ENCODE data around the gene PARG. TPM values are rescaled to one million over a fixed set of nuclear protein-coding genes. Genes with fewer than 3 reads are reported as not detected.
"Not testable (repeated sequence)": the region's sequence is repeated elsewhere in the genome, so short reads cannot be mapped to it uniquely, and the experiment has no call there.

PARG gene
- total and polyA plus RNA-seq, 9 of the 15 experiments (the other 6 are each of a cell fraction or from before 2014, with no cell fraction given), result 8.5 to 49.9 (median 28.8) TPM

DNA sequence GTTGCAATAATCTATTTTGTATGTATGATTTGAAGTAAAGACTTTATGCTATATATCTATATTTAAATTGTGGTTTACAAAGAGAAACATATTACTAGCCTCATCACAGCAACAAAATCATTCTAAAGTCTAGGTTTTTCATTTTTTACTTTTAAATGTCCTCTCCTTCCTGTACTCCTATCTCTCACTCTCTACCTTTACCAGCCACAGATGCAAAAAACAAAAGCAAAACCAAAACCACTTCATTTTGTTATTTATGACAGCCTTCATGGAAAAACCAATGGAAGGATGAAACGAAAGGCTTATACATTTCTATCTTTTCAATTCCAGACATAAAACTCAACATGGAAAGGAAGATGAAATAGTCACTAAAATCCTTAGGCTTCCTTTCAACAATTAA is 31.5 kb downstream of the PARG start:
- ATAC-seq; H3K27ac ChIP-seq (ENCODE audit: extremely low read depth, low read depth, low read length); H4K20me1 ChIP-seq (replicated peaks; ENCODE audit: control insufficient read depth, insufficient read depth, low read length); CTCF ChIA-PET (ENCODE audit: low intra/inter-chr PET ratio); FAIRE-seq; H3K9me3 ChIP-seq (replicated peaks; ENCODE audit: control insufficient read depth, insufficient read depth, low read depth, low read length); H3K4me1 ChIP-seq (replicated peaks in 1 of 2; ENCODE audit: control insufficient read depth in 2 of 2, insufficient read depth in 2 of 2, low read length in 2 of 2); DNase-seq (ENCODE audit: extremely low read depth in 1 of 4, low spot score in 3 of 4); H3K9ac ChIP-seq (ENCODE audit: insufficient read depth in 1 of 2, low read depth in 2 of 2, low read length in 2 of 2); in situ Hi-C loops (cut with MboI); H3K79me2 ChIP-seq (ENCODE audit: control insufficient read depth, insufficient read depth, low read length); H3K4me3 ChIP-seq; H2AFZ ChIP-seq (ENCODE audit: low read depth, low read length); H3K27me3 ChIP-seq (ENCODE audit: control insufficient read depth in 2 of 2, insufficient read depth in 2 of 2, low read length in 2 of 2); H3K4me2 ChIP-seq (ENCODE audit: insufficient read depth, low read length); H3K9me1 ChIP-seq (ENCODE audit: control insufficient read depth, insufficient read depth, low read length); BruUV-seq (replicated peaks); POLR2A ChIA-PET: not testable (repeated sequence)
- no CpG with 5 or more reads among the region's 1 CpG for WGBS (ENCODE audit: insufficient coverage, low coverage, missing lambda C conversion rate)
- intact Hi-C loops (cut with micrococcal nuclease), result loop anchor here (10.0 kb wide), 1 partner anchor 315 kb away; no protein-coding TSS in a partner anchor
- H3K36me3 ChIP-seq (ENCODE audit: control insufficient read depth, insufficient read depth, low read length), result peaks cover 17% of the 10 kb centered on the region

DNA sequence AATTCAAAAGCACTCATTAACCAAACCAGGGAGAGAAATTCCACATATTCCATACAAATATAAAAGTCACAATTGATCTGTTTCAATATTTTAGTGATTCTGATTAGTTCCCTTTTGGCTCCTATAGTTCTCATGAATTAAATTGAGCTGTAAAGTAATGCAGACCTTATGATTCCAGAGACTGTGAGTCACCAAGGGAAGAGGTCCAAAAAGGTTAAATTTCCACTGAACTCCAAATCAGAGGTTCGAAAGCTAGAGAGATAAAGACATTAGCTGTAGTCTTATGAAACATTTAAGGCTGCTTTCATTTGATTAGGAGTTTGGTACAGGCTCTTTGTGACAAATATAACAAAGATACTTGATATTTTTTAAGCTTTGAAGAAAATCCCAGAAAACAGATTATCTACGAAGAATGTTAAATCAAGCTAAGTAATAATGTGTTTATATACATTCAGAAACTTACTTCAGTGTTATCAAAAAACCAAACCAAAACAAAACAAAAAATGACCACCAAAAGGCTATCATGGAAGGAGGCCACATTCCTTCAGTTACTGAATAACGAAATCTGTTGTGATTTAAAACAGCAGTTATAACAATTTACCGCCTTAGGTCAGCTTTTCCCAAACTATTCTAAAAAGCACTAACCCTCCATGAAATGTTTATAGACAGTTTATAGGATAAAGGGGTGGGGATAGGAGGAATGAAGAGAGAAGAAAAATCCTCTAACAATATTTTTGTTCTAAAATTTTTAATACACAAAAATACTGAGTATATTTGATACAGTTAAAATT is 33.3 kb downstream of the PARG start:
- DNase-seq (ENCODE audit: extremely low read depth in 1 of 4, low spot score in 3 of 4); H3K79me2 ChIP-seq (ENCODE audit: control insufficient read depth, insufficient read depth, low read length); H3K4me2 ChIP-seq (ENCODE audit: insufficient read depth, low read length); ATAC-seq; intact Hi-C loops (cut with micrococcal nuclease); FAIRE-seq; H2AFZ ChIP-seq (ENCODE audit: low read depth, low read length); H3K27me3 ChIP-seq (ENCODE audit: control insufficient read depth in 2 of 2, insufficient read depth in 2 of 2, low read length in 2 of 2); in situ Hi-C loops (cut with MboI); H3K9ac ChIP-seq (ENCODE audit: insufficient read depth in 1 of 2, low read depth in 2 of 2, low read length in 2 of 2); H4K20me1 ChIP-seq (replicated peaks; ENCODE audit: control insufficient read depth, insufficient read depth, low read length); H3K9me1 ChIP-seq (ENCODE audit: control insufficient read depth, insufficient read depth, low read length); POLR2A ChIA-PET; H3K27ac ChIP-seq (ENCODE audit: extremely low read depth, low read depth, low read length); H3K36me3 ChIP-seq (ENCODE audit: control insufficient read depth, insufficient read depth, low read length); H3K9me3 ChIP-seq (replicated peaks; ENCODE audit: control insufficient read depth, insufficient read depth, low read depth, low read length); H3K4me1 ChIP-seq (replicated peaks in 1 of 2; ENCODE audit: control insufficient read depth in 2 of 2, insufficient read depth in 2 of 2, low read length in 2 of 2); H3K4me3 ChIP-seq; BruUV-seq (replicated peaks); CTCF ChIA-PET (ENCODE audit: low intra/inter-chr PET ratio): not testable (repeated sequence)
- 75% methylated on average over 4 of the region's 4 CpGs for WGBS (ENCODE audit: insufficient coverage, low coverage, missing lambda C conversion rate)

DNA sequence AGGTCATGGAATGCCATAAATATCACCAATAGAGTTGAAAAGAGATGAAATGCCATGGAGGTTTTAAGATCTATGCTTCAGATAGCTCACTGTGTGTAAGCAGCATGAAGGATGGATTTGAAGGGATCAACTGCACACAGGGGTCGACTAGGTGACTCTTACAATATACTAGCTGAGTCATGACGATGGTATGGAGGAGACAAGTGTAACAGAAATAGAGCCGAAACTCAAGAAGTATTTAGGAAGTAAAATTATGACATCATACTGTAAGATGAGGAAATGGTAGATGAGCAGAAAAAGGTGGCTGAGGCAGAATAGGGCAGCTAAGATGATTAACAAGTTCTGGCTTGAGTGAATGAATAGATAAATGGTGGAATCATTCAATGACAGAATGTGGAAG is 38.0 kb downstream of the PARG start:
- H3K27me3 ChIP-seq (ENCODE audit: control insufficient read depth in 2 of 2, insufficient read depth in 2 of 2, low read length in 2 of 2); H4K20me1 ChIP-seq (replicated peaks; ENCODE audit: control insufficient read depth, insufficient read depth, low read length); FAIRE-seq; H3K9ac ChIP-seq (ENCODE audit: insufficient read depth in 1 of 2, low read depth in 2 of 2, low read length in 2 of 2); H3K4me1 ChIP-seq (replicated peaks in 1 of 2; ENCODE audit: control insufficient read depth in 2 of 2, insufficient read depth in 2 of 2, low read length in 2 of 2); H3K4me2 ChIP-seq (ENCODE audit: insufficient read depth, low read length); BruUV-seq (replicated peaks); H3K9me1 ChIP-seq (ENCODE audit: control insufficient read depth, insufficient read depth, low read length); CTCF ChIA-PET (ENCODE audit: low intra/inter-chr PET ratio); H3K9me3 ChIP-seq (replicated peaks; ENCODE audit: control insufficient read depth, insufficient read depth, low read depth, low read length); H3K36me3 ChIP-seq (ENCODE audit: control insufficient read depth, insufficient read depth, low read length); H3K4me3 ChIP-seq; H3K79me2 ChIP-seq (ENCODE audit: control insufficient read depth, insufficient read depth, low read length); H2AFZ ChIP-seq (ENCODE audit: low read depth, low read length); ATAC-seq; POLR2A ChIA-PET; DNase-seq (ENCODE audit: extremely low read depth in 1 of 4, low spot score in 3 of 4); in situ Hi-C loops (cut with MboI); H3K27ac ChIP-seq (ENCODE audit: extremely low read depth, low read depth, low read length); intact Hi-C loops (cut with micrococcal nuclease): not testable (repeated sequence)
- 67% methylated on average over 3 of the region's 3 CpGs for WGBS (ENCODE audit: insufficient coverage, low coverage, missing lambda C conversion rate)

Measured in K562 (cell line).